T-helper 2 cell treated with Interferon-gamma antibody and Interleukin-4, amounts not matched to agents 100 ng/mL and 5 ng/mL, for 36 hours (primary cell): ENCODE results near the gene FIP1L1. TPM values are rescaled to one million over a fixed set of nuclear protein-coding genes. Genes with fewer than 3 reads are reported as not detected.

Source experiments
- intact Hi-C: fragments of 100-400 bp; cut with micrococcal nuclease; formaldehyde crosslinking; loops from one replicate; pipeline ENCODE4 v1.15.1; 2023
- total RNA-seq: library from RNA; stranded (reverse); gene quantifications from 2 replicates; pipeline ENCODE4 v1.2.3, GENCODE V29; 2022

FIP1L1 gene
- total RNA-seq, 1 donor from 2014 or later, result 90.2 TPM

- intact Hi-C loops, result no loop called here
Measured at GRCh38 chr4:53498706-53499105, 121.3 kb downstream of the FIP1L1 start.

- intact Hi-C loops, result no loop called here
Measured at GRCh38 chr4:53499791-53500190, 122.3 kb downstream of the FIP1L1 start.

DNA sequence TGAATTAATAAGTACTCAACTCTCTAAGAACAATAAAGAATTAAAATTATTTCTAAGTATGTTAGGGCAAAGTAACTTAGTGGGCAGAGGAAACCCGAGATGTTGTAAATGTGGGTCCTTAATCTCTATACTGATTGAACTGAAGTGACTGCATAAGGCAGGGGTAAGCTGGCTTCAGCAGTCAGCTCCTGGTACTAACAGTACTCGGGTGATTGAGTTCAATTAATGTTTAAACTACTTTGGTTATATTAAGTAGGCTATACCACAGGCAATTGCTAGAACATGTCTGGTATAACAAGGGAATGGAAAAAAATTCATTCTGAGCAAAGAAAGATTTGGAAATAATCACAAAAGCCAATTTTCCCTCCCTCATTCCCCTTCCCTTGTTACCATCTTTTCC is 123.1 kb downstream of the FIP1L1 start:
- intact Hi-C loops, result no loop called here

DNA sequence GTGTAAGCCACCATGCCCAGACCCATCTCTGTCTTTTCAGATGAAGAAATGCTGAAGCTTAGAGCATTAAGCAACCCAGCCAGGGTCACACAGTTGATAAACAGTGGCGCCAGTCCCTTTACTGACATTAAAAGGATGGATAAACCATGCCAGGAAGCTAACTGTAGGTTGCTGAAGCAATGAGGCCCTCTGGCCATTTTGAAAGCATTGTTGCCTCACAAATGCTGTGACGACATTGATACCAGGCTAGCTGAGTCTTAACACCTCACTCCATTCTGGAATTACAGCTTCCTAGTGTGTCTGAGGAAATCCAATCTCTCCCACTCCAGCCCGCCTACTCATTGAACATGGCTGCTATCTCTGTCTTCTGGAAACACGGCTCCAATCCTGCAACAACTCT is 124.1 kb downstream of the FIP1L1 start:
- intact Hi-C loops, result no loop called here

- intact Hi-C loops, result no loop called here
Measured at GRCh38 chr4:53502094-53502493, 124.7 kb downstream of the FIP1L1 start.

DNA sequence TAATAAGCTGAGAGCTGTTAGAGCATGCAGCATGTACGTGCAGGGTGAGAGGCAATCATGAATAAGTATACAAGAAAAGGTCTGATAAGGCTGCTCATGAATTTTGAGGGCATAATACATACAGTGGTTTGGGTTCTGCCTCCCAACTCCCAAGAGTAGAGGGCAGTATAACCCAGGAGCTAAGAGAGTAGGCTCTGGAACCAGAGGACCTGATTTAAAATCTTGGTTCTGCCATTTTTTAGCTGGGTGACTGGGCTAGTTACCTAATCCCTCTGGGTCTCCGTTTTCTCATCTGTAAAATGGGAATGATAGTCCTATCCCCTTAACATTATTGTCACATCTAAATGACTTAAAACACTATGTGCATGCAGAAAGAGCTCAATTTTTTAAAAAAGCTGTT is 128.5 kb downstream of the FIP1L1 start:
- intact Hi-C loops, result no loop called here

DNA sequence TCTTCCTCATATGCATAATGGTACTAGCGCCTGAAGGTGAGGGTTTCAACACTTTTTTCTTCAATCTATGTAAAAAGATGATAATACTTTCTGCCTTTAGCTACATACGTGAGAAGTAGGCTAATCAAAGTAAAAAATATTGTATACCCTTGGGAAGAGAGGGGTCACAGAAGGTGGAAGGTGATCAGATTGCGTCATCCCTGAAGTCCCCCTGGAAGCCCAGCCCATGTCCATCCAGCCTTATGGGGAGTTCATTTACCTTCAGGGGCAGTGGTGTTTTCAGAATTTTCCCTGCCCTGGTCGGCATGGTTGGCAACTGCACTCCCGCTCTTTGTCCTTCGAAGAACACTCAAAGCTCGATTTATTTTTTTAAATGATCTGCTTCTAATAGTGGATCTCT is 129.6 kb downstream of the FIP1L1 start:
- intact Hi-C loops, result no loop called here

DNA sequence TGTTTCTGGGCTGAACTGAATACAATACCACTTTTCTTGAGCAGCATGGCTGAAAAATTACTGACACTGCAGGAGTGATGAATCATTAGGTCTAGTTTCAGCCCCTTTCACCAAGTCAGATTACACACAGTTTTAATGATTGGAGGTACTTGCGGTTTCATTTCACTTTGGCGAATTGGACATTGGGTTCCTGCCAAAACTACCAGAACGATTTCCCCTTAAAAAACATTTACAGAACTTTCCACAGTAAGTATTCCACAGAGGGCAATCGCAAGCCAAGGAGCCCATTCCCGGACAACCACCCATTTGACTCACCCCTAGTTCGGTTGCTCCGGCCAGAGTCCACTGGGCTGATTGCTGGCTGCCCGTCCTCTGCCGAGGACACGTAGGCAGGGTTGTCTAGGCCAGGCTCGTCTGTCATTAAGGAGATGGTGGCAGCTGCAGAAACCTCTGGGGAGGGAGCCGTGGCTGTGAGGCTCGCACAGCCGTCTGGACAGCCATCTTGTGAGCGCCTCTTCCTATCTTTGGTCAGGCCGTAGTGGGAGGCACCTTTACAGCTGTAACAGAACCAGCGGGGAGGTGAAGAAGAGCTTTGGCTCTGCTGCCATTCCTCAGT is 130.3 kb downstream of the FIP1L1 start:
- intact Hi-C loops, result no loop called here

DNA sequence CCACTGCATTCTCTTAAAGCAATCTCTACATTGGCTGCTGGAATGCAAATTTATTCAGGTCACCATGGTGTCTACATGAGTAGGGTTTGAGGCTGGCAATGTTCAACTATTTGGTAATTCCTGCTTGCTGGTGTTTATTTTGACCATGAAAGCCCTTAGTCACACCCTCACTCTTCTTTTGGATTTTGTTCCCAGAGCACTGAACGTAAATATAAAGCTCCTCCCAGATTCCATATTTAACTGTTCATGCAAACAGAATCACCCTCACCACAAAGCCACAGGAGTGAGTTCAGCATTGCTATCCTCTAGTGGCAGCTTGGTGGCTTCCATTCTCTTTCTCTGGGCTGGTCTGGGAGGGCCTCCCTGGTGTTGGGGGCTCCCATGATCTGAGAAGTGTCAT is 131.0 kb downstream of the FIP1L1 start:
- intact Hi-C loops, result no loop called here

DNA sequence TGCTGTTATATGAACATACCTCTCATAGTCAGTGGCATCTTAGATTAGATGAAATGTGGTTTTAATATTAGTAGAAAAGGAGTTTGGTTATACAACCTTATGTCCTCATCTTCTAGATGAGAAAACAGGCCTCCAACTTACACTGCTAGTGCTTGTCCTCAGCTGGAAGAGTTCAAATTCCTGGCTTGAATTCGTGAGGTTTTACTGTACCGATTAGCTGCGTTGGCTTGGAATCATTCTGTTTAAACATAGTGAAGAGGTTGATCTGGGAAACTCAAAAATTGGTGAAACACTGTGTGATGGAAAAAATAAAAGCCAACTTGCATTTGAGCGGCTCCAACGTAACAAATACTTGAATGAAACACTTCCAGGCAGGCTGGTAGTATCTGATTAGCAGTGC is 132.9 kb downstream of the FIP1L1 start:
- intact Hi-C loops, result no loop called here

Other genes with a start within 250 kb of the FIP1L1 start
- 31.3 and 33.3 TPM in 2 replicates for gene SCFD2, start 11.6 kb upstream of the FIP1L1 start, total RNA-seq
- not detected in 2 replicates for gene LNX1, start 213.8 kb downstream of the FIP1L1 start, total RNA-seq